GM13977 (cell line): ENCODE results near the gene ZBTB7B.

Experiments used
- DNase-seq: peaks from one replicate; pipeline ENCODE4 v3.0.0; 2012; ENCODE audit warnings: low spot score
- CTCF ChIP-seq: IDR thresholded peaks from 2 replicates; pipeline ENCODE4 v1.5.1; 2012; ENCODE audit warnings: mild to moderate bottlenecking, control low read depth; ENCODE audit not compliant: insufficient read depth; ENCODE audit errors: extremely low read depth, missing control alignments
- in situ Hi-C: fragments of 300-500 bp; cut with MboI; formaldehyde crosslinking; loops from one replicate; pipeline ENCODE4 v1.12.0; 2022; ENCODE audit warnings: low sequenced_read_pairs, low pct_unique_long_range_greater_than_20kb, mixed read lengths, inconsistent platforms; ENCODE audit not compliant: unreplicated experiment

Gene ZBTB7B

GRCh38 chr1:155037043-155037442 is 34.4 kb downstream of the ZBTB7B start:
- TF ChIP-seq CTCF, result no peak
- in situ Hi-C loops, result no loop called here
- no peak for DNase-seq

GRCh38 chr1:155037851-155038441 is 35.3 kb downstream of the ZBTB7B start:
- DNase-seq, result no peak
- no peak for TF ChIP-seq CTCF
- in situ Hi-C loops, result no loop called here

GRCh38 chr1:155038602-155039307 is 36.2 kb downstream of the ZBTB7B start:
- in situ Hi-C loops, result no loop called here
- no peak for TF ChIP-seq CTCF
- no peak for DNase-seq

GRCh38 chr1:155039308-155039669 is 36.7 kb downstream of the ZBTB7B start:
- in situ Hi-C loops, result no loop called here

GRCh38 chr1:155040358-155041093 is 37.9 kb downstream of the ZBTB7B start:
- TF ChIP-seq CTCF, result no peak
- in situ Hi-C loops, result no loop called here
- no peak for DNase-seq

More at GRCh38 chr1:155039308-155039669, 36.7 kb downstream of the ZBTB7B start:
- TF ChIP-seq CTCF, result no peak
- no peak for DNase-seq

GRCh38 chr1:155042789-155043188 is 40.2 kb downstream of the ZBTB7B start:
- TF ChIP-seq CTCF, result no peak
- no peak for DNase-seq
- in situ Hi-C loops, result no loop called here
